Activated CD4-positive, alpha-beta memory T cell treated with anti-CD3 and anti-CD28 coated beads, Interleukin-2, amount 10 ng/mL, durations not matched to agents 7 days and 5 days (primary cell): ENCODE results near the gene SLC24A3. TPM values are rescaled to one million over a fixed set of nuclear protein-coding genes. Genes with fewer than 3 reads are reported as not detected.
"Not testable (repeated sequence)": the region's sequence is repeated elsewhere in the genome, so short reads cannot be mapped to it uniquely, and the experiment has no call there.

Experiments used
- CTCF ChIA-PET: fragments of 350-600 bp; sonication (Branson Sonifier 250); formaldehyde crosslinking; loops from one replicate; lab custom pipeline; 2021; ENCODE audit warnings: antibody characterized with exemption, inconsistent platforms; lab: Charles Lee
- POLR2A ChIA-PET: fragments of 350-600 bp; sonication (Branson Sonifier 250); formaldehyde crosslinking; loops from one replicate; lab custom pipeline; 2021; ENCODE audit warnings: antibody characterized with exemption; lab: Charles Lee
- DNase-seq: peaks from one replicate; pipeline ENCODE4 v3.0.0-alpha.2; 2020
- H3K27ac Mint-ChIP-seq: one replicate; pipeline ENCODE4 v1.8.0; 2021; ENCODE audit warnings: mild to moderate bottlenecking, mixed read lengths
- H3K27me3 Mint-ChIP-seq: one replicate; pipeline ENCODE4 v1.8.0; 2021; ENCODE audit warnings: mixed read lengths
- H3K36me3 Mint-ChIP-seq: one replicate; pipeline ENCODE4 v1.8.0; 2021; ENCODE audit warnings: low read depth, mixed read lengths
- H3K4me1 Mint-ChIP-seq: one replicate; pipeline ENCODE4 v1.8.0; 2021; ENCODE audit warnings: mixed read lengths
- H3K4me3 Mint-ChIP-seq: one replicate; pipeline ENCODE4 v1.8.0; 2021; ENCODE audit warnings: mild to moderate bottlenecking, mixed read lengths
- H3K9me3 Mint-ChIP-seq: one replicate; pipeline ENCODE4 v1.8.0; 2021; ENCODE audit warnings: mixed read lengths
- total RNA-seq, 2 experiments: library from RNA; stranded (reverse); gene quantifications; one replicate each; pipeline ENCODE4 v1.2.3, GENCODE V29; 2021

The SLC24A3 gene
- total RNA-seq, 2 experiments from 2014 or later, result not detected

- Mint-ChIP-seq H3K27ac (no peak overlapping the region), H3K4me1 (no peaks in the 10 kb centered on the region), H3K36me3 (no peaks in the 10 kb centered on the region), H3K4me3 (no peak overlapping the region), H3K9me3 (no peaks in the 10 kb centered on the region), H3K27me3 (peaks cover 2% of the 10 kb centered on the region)
- POLR2A ChIA-PET, result no interaction called here
- DNase-seq, result no peak
- CTCF ChIA-PET, result interaction anchor here (1.4 kb wide), 1 partner anchor 16 kb away, joined by 3 read pairs; no protein-coding TSS in a partner anchor
Measured at GRCh38 chr20:19631410-19631809, 419.0 kb downstream of the SLC24A3 start.

- Mint-ChIP-seq H3K9me3 (no peaks in the 10 kb centered on the region), H3K36me3 (no peaks in the 10 kb centered on the region)
- CTCF ChIA-PET, result interaction anchor here (0.8 kb wide), 1 partner anchor 427 kb away, joined by 3 read pairs; no protein-coding TSS in a partner anchor
Measured at GRCh38 chr20:19633985-19634384, 421.5 kb downstream of the SLC24A3 start.

GRCh38 chr20:19639471-19640045, 427.1 kb downstream of the SLC24A3 start:
- H3K4me1 Mint-ChIP-seq, POLR2A ChIA-PET, DNase-seq, H3K27ac Mint-ChIP-seq, H3K27me3 Mint-ChIP-seq, H3K36me3 Mint-ChIP-seq, H3K4me3 Mint-ChIP-seq, H3K9me3 Mint-ChIP-seq, CTCF ChIA-PET: not testable (repeated sequence)

More at GRCh38 chr20:19633985-19634384, 421.5 kb downstream of the SLC24A3 start:
- no peak for DNase-seq
- Mint-ChIP-seq H3K4me1 (no peaks in the 10 kb centered on the region), H3K27ac (no peak overlapping the region), H3K27me3 (peaks cover 2% of the 10 kb centered on the region), H3K4me3 (no peak overlapping the region)
- POLR2A ChIA-PET, result no interaction called here

- DNase-seq, result no peak
- Mint-ChIP-seq H3K9me3 (no peaks in the 10 kb centered on the region), H3K4me1 (no peaks in the 10 kb centered on the region), H3K36me3 (no peaks in the 10 kb centered on the region), H3K27me3 (peaks cover 3% of the 10 kb centered on the region), H3K27ac (no peak overlapping the region), H3K4me3 (no peak overlapping the region)
- POLR2A ChIA-PET, result no interaction called here
- CTCF ChIA-PET, result interaction anchor here (0.8 kb wide), 1 partner anchor 15 kb away, joined by 8 read pairs; no protein-coding TSS in a partner anchor
Measured at GRCh38 chr20:19642860-19643259, 430.4 kb downstream of the SLC24A3 start.

- no peaks in the 10 kb centered on the region for H3K36me3 Mint-ChIP-seq
- H3K4me3 Mint-ChIP-seq, result no peak overlapping the region
- ChIA-PET CTCF (no interaction called here), POLR2A (no interaction called here)
- no peak for DNase-seq
- no peak overlapping the region for H3K27ac Mint-ChIP-seq
- no peaks in the 10 kb centered on the region for H3K4me1 Mint-ChIP-seq
- peaks cover 3% of the 10 kb centered on the region for H3K27me3 Mint-ChIP-seq
- no peaks in the 10 kb centered on the region for H3K9me3 Mint-ChIP-seq
Measured at GRCh38 chr20:19644085-19644484, 431.6 kb downstream of the SLC24A3 start.

GRCh38 chr20:19646963-19647362, 434.5 kb downstream of the SLC24A3 start:
- H3K4me3 Mint-ChIP-seq, result no peak overlapping the region
- H3K4me1 Mint-ChIP-seq, result no peaks in the 10 kb centered on the region
- POLR2A ChIA-PET, result no interaction called here
- DNase-seq, result no peak
- H3K9me3 Mint-ChIP-seq, result no peaks in the 10 kb centered on the region
- H3K36me3 Mint-ChIP-seq, result no peaks in the 10 kb centered on the region
- H3K27ac Mint-ChIP-seq, result no peak overlapping the region
- H3K27me3 Mint-ChIP-seq, result peaks cover 3% of the 10 kb centered on the region
- CTCF ChIA-PET, result interaction anchor here (1.1 to 1.3 kb wide), 2 partner anchors 16 to 18 kb away, joined by 3 to 4 read pairs; no protein-coding TSS in a partner anchor

- H3K4me3 Mint-ChIP-seq, result no peak overlapping the region
- no peak for DNase-seq
- no peaks in the 10 kb centered on the region for H3K4me1 Mint-ChIP-seq
- CTCF ChIA-PET, result no interaction called here
- H3K27ac Mint-ChIP-seq, result no peak overlapping the region
- no peaks in the 10 kb centered on the region for H3K9me3 Mint-ChIP-seq
- H3K27me3 Mint-ChIP-seq, result no peaks in the 10 kb centered on the region
- no peaks in the 10 kb centered on the region for H3K36me3 Mint-ChIP-seq
- POLR2A ChIA-PET, result no interaction called here
Measured at GRCh38 chr20:19648024-19648423, 435.6 kb downstream of the SLC24A3 start.

GRCh38 chr20:19649041-19649440, 436.6 kb downstream of the SLC24A3 start:
- Mint-ChIP-seq H3K4me3 (no peak overlapping the region), H3K9me3 (no peaks in the 10 kb centered on the region), H3K4me1 (no peaks in the 10 kb centered on the region), H3K27ac (no peak overlapping the region), H3K27me3 (no peaks in the 10 kb centered on the region), H3K36me3 (no peaks in the 10 kb centered on the region)
- DNase-seq, result no peak
- ChIA-PET CTCF (no interaction called here), POLR2A (no interaction called here)

- DNase-seq, result no peak
- no peaks in the 10 kb centered on the region for H3K36me3 Mint-ChIP-seq
- no peaks in the 10 kb centered on the region for H3K4me1 Mint-ChIP-seq
- no peaks in the 10 kb centered on the region for H3K27me3 Mint-ChIP-seq
- CTCF ChIA-PET, result interaction anchor here (0.8 kb wide), 1 partner anchor 141 kb away, joined by 3 read pairs; no protein-coding TSS in a partner anchor
- no peak overlapping the region for H3K4me3 Mint-ChIP-seq
- no peaks in the 10 kb centered on the region for H3K9me3 Mint-ChIP-seq
- POLR2A ChIA-PET, result no interaction called here
- H3K27ac Mint-ChIP-seq, result no peak overlapping the region
Measured at GRCh38 chr20:19652591-19653026, 440.2 kb downstream of the SLC24A3 start.

GRCh38 chr20:19653327-19653726, 440.9 kb downstream of the SLC24A3 start:
- H3K9me3 Mint-ChIP-seq, result no peaks in the 10 kb centered on the region
- POLR2A ChIA-PET, result no interaction called here
- H3K4me3 Mint-ChIP-seq, result no peak overlapping the region
- no peaks in the 10 kb centered on the region for H3K27me3 Mint-ChIP-seq
- no peak overlapping the region for H3K27ac Mint-ChIP-seq
- no peak for DNase-seq
- CTCF ChIA-PET, result no interaction called here
- no peaks in the 10 kb centered on the region for H3K4me1 Mint-ChIP-seq
- no peaks in the 10 kb centered on the region for H3K36me3 Mint-ChIP-seq

- Mint-ChIP-seq H3K27me3 (no peaks in the 10 kb centered on the region), H3K9me3 (no peaks in the 10 kb centered on the region), H3K4me1 (no peaks in the 10 kb centered on the region), H3K4me3 (no peak overlapping the region), H3K36me3 (no peaks in the 10 kb centered on the region), H3K27ac (no peak overlapping the region)
- CTCF ChIA-PET, result no interaction called here
- POLR2A ChIA-PET, result no interaction called here
- no peak for DNase-seq
Measured at GRCh38 chr20:19654921-19655320, 442.5 kb downstream of the SLC24A3 start.

GRCh38 chr20:19658137-19658536, 445.7 kb downstream of the SLC24A3 start:
- Mint-ChIP-seq H3K9me3 (no peaks in the 10 kb centered on the region), H3K36me3 (no peaks in the 10 kb centered on the region), H3K4me1 (no peaks in the 10 kb centered on the region), H3K4me3 (no peak overlapping the region), H3K27ac (no peak overlapping the region), H3K27me3 (peaks cover 8% of the 10 kb centered on the region)
- POLR2A ChIA-PET, result no interaction called here
- CTCF ChIA-PET, result no interaction called here
- DNase-seq, result no peak

- H3K27me3 Mint-ChIP-seq, result peaks cover 8% of the 10 kb centered on the region
Measured at GRCh38 chr20:19659448-19659847, 447.0 kb downstream of the SLC24A3 start.

More at GRCh38 chr20:19659448-19659847, 447.0 kb downstream of the SLC24A3 start:
- ChIA-PET CTCF (interaction anchor here (3.7 kb wide), 1 partner anchor 30 kb away, joined by 30 read pairs; no protein-coding TSS in a partner anchor), POLR2A (no interaction called here)
- H3K9me3 Mint-ChIP-seq, result no peaks in the 10 kb centered on the region
- H3K4me1 Mint-ChIP-seq, result no peaks in the 10 kb centered on the region
- no peak overlapping the region for H3K4me3 Mint-ChIP-seq
- no peak for DNase-seq
- no peak overlapping the region for H3K27ac Mint-ChIP-seq
- no peaks in the 10 kb centered on the region for H3K36me3 Mint-ChIP-seq
